ENCODE results near the gene EDN1.

EDN1 gene

DNA sequence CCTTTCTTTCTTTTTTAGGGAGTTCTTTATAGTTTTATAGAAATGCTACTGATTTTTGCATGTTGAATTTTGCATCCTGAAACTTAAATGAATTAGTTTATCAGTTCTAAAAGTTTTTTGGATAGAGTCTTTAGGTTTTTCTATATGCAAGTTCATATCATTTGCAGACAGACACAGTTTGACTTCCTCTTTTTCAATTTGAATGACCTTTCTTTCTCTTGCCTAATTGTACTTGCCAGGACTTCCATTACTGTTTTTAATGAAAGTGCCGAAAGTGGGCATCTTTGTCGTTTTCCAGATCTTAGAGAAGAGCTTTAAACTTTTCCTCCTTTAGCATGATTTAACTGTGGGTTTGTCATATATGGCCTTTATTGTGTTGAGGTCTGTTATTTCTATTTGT, 21.1 kb upstream of the EDN1 start:
- DNase-seq (ENCODE audit: low read depth in 2 of 2) = no peak

DNA sequence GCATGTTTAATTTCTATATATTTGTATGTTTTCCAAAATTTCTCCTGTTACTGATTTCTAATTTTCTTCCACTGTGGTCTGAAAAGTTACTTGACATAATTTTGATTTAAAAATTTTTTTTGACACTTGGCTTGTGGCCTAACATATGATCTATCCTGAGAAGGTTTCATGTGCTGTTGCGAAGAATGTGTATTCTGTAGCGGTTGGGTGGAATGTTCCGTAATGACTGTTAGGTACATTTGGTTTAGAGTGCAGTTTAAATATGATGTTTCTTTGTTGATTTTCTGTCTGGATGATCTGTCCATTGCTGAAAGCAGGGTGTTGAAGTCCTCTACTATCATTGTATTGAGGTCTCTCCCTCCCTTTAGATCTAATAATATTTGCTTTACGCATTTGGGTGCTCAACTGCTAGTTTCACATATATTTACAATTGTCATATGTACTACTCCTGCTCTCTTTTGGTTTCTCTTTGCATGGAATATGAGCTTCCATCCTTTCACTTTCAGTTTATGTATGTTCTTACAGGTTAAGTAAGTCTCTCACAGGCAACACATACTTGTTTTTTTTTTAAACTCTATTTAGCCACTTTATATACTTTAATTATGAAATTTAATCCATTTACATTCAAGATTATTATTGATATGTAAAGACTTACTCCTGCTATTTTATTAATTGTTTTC, 19.5 kb upstream of the EDN1 start:
- no peak for DNase-seq (ENCODE audit: low read depth in 2 of 2)

DNA sequence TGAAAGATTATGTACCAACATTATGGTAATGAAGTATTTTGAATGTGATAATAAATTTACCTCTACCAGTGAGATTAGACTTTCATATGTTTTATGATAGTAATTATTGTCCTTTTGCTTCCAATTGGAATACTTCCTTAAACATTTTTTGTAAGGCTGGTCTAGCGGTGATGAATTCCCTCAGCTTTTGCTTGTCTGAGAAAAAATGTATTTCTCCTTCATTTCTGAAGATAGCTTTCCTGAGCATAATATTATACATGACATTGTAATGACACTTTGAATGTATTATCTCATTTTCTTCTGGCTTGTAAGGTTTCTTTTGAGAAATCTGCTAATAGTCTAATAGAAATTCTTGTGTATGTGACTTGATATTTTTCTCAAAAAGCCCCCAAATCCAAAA, 18.6 kb upstream of the EDN1 start:
- DNase-seq (ENCODE audit: low read depth in 2 of 2) = no peak

DNA sequence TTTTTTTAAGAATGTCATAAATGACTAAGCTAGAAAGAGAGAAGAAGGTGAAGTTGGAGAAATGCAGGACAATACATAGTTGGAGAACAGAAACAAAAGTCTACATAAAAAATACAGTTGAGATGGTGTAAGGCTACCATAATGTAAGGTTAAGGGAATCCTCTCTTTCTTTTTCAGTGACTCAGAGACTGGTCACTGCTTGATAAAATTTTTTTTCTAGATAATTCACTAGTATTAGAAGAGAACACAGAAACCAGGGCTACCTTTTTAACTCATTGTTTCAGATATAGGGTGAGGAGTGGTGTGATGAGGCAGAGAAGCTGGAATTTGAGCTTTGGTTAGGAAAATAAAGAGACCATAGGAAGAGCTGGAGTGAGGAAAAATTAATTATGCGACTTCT, 18.2 kb upstream of the EDN1 start:
- DNase-seq (ENCODE audit: low read depth in 2 of 2) = no peak

DNA sequence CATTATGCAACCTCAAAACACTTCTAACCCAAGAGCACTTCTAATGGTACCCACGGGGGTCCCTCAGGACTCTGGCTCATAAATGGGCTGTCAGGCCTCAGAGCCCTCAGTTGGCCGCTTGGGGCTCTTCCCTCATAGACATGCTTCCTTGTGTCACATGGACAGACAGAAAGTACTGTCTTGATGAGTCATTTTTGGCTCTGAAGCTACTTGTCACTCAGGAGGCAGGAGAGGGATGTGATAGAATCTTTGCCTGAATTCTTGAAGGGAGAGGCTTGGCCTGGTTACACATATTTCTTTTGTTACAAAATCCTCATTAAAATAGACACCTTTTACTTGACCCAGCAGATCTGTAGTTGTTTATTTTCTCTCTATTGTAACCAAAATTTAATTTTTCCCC, 15.1 kb upstream of the EDN1 start:
- no peak for DNase-seq (ENCODE audit: low read depth in 2 of 2)

DNA sequence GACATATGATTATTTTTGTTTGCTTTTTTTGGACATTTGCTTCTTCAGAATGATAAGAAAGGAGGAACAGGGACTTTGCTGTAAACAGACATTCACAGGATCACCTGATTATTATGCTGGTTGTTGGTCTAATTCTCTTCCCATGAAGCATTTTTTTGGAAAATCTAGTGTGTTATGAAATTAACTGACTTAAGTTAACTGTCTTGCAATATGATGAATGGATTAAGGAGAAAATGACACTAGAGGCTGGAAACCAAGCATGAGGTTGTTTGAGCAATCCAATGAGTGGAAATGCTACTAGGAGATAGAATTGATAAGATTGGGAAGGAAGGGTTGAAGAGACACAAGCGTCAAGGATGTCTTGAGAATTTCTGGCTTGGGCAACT, 13.2 kb upstream of the EDN1 start:
- DNase-seq (ENCODE audit: low read depth in 2 of 2) = no peak

DNA sequence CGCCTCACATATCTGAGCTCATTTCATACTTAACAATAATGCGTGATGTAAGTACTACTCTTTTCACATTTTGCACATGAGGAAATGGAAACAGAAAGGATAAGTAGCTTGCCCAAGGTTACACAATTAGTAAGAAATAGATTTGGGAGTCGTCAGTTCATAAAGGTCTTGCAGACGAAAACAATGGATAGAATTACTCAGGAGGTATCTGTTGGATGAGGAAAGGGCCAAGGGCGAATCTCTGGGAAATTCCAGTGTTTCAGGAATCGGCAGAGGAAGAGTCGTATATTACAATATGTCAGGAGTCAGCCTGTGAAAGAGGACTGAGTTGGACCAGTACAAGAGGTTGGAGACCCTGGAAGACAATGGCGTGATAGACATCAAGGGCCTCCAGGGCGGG, 12.8 kb upstream of the EDN1 start:
- DNase-seq (ENCODE audit: low read depth in 2 of 2) = no peak

DNA sequence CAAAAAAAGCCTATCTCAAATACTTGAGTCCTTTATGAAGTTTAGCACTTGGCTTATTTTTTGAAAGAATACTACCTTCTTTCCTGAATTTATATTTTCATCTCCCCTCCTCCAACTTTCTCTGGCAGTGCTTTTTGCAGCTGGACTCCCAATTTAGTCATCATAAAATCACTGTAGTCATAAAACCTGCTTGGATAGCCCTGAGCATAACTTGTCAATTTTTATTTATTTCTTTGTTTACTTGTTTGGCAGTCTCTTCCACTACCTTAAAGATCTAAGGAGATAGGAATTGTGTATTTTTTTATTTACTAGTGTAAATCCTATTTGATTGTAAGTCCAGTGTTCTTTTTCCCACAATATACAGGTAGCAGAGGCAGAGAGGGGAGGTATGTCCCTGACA, 11.2 kb upstream of the EDN1 start:
- no peak for DNase-seq (ENCODE audit: low read depth in 2 of 2)

DNA sequence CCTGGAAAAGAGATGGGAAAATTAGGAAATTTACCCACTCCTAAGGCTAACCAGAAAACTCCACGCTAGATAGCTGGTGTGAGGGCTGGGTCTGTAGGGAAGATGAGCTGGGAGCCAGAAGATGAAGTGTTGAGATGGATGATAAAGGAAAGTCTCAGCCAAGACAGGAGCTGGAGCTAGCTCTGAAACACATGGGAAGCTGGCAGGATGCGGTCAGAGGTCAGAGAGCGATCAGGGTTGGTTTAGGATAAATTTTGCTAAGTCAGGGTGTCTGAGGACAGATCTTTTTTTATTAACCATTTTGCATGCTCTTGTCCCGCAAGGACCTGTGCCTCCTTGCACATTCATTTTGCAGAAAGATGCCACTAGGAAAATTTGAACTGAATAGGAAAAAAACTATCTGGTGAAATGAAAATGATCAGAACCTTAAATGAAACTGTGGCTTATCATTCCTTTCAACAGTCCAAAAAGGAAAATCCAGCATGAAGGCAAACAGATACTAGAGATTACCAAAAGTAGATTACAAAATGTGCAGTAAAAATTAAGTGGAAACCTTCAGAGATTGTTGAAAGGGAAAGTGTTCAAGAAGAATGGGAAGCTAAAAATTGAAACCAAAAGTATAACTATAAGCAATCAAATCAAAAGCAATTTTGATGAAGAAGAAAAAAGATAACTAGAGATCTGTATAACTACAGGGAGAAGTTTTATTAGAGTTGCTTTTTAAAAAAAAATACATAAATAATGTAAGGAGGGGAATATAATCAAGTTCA, 10.7 kb upstream of the EDN1 start:
- no peak for DNase-seq (ENCODE audit: low read depth in 2 of 2)

DNA sequence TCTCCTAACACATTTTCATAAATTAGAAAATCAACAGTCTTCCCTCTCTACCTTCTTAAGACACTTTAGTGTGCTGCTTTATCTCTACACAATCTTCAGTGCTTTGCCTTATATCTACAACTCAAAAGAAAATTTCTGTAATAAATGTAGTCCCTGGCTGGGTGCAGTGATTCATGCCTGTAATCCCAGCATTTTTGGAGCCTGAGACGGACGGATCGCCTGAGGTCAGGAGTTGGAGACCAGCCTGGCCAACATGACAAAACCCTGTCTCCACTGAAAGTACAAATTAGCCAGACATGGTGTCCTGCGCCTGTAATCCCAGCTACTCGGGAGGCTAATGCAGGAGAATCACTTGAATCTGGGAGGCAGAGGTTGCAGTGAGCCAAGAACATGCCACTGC, 9.7 kb upstream of the EDN1 start:
- DNase-seq (ENCODE audit: low read depth in 2 of 2) = no peak

DNA sequence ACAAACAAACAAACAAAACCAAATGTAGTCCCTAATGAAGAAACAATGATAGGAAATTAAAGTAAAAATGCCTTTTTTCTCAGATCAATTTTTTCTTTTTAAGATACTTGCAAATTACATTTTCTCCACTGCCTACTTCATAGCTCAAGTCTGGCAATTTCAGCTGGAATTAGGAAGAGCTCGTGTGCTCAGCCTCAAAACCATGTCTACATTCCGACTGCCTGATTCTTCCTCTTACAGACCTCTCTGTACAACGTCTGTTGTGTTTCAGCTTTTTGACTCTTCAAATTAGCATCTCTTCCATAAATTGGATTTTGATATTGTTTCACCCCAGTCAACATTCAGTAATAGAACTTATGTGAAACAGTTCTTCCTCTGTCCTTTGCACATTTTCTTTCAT, 9.3 kb upstream of the EDN1 start:
- no peak for DNase-seq (ENCODE audit: low read depth in 2 of 2)

DNA sequence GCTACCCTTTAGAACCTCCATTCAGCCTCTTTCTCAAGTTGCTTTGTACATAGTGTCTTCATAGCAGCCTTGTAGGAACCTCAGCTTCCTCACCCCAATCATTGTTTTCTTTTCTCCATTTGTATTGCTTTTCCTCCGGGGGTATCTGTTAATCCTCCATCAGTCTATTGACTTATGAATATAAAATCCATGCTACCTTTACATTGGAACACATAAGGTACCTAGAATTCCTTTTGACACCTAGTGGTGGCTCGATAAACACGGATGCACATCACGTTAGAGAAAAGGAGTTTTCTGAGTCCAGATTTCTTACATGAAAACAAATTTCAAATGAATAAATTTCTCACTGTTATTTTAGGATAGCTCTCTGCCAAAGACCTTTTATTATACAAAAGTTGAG, 6.3 kb upstream of the EDN1 start:
- no peak for DNase-seq (ENCODE audit: low read depth in 2 of 2)

DNA sequence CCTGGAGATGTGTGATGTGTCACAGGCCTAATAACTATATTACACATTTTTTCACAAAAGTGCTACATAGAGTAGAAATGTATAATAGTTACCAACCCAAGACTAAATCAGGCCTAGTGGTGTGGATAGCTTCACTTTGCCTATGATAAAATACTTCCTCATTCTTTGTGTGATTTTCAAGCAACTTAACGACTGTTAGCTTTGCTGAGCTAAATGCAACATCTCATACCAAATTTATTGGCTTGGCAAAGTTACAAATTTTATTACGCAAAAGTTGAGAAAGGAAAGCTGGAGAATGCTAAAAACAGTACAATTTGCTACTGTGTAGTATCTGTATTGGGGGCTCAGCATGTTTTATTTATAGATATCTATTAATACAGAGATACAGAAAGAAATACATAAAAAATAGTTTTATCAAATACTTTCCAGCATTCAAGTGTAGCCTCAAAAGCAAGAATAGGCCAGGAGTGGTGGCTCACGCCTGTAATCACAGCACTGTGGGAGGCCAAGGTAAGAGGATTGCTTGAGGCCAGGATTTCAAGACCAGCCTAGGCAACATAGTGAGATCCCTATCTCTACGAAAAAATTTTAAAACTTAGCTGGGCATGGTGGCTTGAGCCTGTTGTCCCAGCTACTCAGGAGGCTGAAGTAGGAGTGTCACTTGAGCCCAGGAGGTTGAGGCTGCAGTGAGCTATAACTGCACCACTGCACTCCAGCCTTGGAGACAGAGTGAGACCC, 3.6 kb upstream of the EDN1 start:
- no peak for DNase-seq (ENCODE audit: low read depth in 2 of 2)

DNA sequence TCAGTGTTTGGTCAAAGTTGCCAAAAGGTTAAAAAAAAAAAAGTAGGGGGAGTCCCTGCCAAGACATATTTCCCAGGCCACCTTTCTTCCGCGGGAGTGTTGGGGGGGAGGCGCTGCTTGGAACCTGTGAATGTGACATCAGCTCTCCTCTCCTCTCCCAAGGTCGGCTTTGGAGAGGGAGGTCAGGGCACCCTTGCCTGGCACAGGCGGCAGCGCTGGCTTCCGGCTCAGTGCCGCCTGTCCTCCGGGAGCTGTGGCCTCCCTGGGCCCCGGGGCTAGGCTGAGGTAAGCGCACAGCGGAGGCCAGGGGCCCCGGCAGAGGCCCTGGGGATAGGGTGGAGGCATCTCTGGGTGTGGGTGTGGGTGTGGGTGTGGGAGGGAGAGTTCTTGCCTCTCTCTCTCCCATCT, 1.9 kb upstream of the EDN1 start:
- no peak for DNase-seq (ENCODE audit: low read depth in 2 of 2)

DNA sequence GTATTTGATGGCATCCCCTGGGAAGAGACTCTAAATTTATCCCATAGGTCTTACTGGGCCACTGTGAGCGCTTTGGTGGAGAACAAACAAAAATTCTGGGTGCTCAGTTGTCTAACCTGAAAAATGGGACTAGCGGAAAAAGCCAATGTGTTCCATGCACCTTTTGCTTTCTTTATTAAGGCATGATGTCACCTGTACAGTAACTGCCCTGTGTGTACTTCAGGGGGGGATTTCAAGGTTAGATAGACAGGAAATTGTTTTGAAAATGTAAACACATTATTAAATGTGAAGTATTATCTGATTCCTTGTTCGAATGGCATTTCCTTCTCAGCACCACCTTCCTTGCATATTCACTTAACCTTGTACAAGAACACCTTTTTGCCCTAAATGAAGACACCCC, 1.2 kb upstream of the EDN1 start:
- DNase-seq (ENCODE audit: low read depth in 2 of 2) = no peak

DNA sequence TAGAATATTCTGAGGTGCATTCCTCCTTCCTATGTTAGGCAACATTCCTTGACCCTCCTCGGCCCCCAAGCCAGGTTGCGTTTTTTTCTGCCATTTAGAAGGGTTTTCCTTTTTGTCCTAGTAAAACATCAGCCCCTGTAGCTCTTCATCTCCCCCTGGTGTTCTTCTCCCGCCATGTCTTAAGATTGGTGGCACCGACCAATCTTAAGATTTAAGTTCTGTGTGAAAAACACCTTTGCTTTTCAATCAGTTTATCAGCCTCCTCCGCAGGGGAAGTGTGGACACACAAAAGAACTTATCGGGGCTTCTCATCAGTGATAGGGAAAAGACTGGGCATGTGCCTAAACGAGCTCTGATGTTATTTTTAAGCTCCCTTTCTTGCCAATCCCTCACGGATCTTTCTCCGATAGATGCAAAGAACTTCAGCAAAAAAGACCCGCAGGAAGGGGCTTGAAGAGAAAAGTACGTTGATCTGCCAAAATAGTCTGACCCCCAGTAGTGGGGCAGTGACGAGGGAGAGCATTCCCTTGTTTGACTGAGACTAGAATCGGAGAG, 719 bp upstream of the EDN1 start:
- DNase-seq (ENCODE audit: low read depth in 2 of 2) = peak in 1 of 2 donors; percentile 4

DNA sequence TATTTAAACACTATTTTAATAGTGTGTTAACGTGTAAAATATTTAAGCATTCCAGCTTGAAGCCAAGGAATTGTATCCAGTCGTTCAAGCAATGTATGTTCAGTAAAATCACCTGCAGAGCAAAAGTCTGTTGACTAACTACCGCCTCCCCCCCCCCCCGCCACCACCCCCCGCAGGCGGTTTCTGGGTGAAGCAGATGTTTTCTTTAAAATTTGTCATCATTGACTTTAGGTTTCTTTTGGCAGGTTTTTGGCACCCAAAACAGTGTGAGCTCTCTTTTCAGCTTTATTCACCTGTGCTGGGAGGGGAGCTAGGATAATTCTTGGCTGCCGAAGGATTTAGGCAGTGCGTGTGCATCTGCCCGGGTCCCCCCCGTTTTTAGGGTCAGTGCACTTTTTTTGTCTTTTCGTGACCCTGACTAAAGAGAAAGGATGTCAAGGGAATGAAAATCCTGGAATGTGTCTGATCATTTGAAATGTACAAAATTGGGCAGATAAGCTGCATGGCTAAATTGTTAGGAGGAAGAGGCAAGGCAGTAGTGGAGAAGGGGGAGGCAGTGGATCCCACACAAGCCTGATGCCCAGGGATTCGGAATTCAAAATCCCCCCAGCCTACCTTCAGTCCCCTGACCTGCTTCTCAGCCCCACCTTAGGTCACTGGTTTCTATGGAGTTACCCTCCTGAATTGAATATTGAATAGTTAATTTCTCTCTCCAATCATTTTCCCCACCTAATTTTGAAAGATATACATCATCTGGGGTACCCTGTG, 1.1 kb downstream of the EDN1 start:
- DNase-seq (ENCODE audit: low read depth in 2 of 2) = no peak

DNA sequence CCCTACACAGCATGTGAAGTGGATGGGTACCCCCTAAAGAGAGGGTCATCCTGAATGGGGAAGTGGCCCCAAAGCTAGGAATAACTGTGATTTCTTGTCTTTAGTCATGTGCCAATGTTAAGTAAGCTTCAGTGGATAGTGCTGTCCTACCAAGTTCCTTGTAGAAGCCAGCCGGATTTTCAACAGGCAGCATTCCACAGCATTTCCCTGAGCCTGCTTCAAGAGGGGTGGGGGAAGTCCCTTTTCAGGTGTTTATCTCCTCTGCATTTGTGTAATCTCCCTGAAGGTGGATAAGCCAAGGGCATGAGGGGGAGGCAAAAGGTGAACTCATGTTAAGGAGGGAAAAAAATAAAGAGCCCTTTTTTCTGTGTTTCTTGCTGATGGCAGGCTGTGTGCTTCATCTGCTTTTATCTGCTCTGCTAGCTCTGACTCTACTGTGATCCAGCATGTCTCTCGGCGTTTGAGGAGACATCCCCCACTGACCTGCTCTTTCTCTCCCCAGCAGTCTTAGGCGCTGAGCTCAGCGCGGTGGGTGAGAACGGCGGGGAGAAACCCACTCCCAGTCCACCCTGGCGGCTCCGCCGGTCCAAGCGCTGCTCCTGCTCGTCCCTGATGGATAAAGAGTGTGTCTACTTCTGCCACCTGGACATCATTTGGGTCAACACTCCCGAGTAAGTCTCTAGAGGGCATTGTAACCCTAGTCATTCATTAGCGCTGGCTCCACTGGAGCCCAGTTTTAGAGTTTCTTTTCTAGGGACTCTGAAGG, 1.9 kb downstream of the EDN1 start:
- no peak for DNase-seq (ENCODE audit: low read depth in 2 of 2)

DNA sequence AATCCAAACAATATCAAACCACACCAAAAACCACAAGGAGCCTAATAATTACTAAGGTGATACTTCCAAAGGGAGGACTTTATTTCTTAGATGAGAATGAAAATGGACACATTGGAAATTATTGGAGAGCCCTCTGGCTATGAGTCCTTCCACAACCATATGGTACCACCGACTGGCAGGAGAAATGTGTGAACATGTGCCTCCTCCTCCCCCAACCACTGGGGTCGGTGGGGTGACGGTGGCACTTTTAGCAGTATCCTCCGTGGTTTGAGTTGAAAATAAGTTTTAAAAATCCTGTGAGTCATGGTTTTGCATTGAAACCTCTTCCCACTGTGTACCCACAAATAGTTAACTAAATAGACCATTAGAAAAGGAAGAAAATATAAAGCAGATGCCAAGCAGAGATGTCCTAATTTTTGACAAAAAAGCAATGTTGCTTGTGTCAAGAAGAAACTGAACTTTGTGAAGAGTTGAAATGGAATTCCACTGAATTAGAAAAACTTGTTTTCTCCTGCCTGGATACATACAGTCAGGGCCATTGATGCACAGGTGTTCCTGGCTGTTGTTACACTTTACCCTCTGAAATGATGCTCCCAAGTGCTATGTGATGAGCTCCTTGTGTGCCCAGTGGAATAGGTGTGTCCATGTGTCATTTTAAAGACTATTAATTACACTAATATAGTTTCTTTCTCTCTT, 3.2 kb downstream of the EDN1 start:
- no peak for DNase-seq (ENCODE audit: low read depth in 2 of 2)

DNA sequence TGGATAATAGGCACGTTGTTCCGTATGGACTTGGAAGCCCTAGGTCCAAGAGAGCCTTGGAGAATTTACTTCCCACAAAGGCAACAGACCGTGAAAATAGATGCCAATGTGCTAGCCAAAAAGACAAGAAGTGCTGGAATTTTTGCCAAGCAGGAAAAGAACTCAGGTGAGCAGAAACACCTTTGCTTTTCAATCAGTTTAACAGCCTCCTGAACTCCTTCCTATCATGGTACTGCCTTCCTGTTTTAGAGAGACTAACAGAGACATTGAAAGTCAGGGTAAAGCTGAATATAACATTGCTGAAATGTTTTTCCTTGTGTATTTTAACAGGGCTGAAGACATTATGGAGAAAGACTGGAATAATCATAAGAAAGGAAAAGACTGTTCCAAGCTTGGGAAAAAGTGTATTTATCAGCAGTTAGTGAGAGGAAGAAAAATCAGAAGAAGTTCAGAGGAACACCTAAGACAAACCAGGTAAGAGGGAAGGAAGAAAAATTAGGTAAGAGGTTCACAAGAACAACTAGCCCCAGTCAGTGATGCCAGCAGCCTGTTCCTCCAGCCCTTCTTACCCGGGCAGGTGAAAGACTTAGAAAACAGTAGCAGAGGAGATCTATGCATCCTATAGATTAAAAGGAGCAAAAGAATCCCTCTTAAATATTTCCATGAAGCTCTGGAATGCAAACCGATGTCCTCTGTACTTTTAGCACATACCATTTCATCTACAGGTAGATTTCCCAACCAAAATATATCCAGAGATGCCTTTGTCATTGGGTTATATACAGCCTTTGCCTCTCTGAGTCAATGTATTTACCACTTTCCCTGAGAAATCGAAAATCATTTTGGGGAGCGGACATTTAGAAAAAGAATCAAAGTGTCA, 4.0 kb downstream of the EDN1 start:
- DNase-seq (ENCODE audit: low read depth in 2 of 2) = no peak
